Measurements from ENCODE around the gene MMP24.

The MMP24 gene

DNA sequence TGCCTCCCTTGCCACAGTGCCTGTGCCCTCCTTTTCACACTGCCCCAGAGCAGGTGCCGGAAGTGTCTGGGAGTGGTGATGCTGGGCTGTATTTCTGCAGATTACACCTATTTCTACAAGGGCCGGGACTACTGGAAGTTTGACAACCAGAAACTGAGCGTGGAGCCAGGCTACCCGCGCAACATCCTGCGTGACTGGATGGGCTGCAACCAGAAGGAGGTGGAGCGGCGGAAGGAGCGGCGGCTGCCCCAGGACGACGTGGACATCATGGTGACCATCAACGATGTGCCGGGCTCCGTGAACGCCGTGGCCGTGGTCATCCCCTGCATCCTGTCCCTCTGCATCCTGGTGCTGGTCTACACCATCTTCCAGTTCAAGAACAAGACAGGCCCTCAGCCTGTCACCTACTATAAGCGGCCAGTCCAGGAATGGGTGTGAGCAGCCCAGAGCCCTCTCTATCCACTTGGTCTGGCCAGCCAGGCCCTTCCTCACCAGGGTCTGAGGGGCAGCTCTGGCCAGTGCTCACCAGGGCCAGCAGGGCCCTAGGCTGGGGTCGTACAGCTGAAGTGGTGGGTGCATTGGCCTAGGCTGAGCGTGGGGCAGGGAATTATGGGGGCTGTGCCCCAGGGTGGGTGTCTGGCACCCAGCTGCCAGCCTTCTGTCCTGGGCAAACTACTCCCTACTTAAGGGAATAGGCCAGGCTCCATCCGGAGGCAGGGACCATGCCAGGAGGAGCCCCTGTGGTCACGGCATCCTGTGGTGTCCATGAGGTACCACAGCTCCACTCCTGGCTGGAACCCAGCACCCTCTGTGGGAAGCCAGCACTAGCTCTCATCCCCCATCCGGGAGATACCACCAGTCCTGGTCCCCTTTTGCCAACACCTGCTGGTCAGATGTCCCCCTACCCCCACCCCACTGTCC is 47.9 kb downstream of the MMP24 start:
- no peak overlapping the region for H4K91ac ChIP-seq (ENCODE audit: low read depth, low read length, poor library complexity)
- H3K9me3 ChIP-seq (replicated peaks in 1 of 2; ENCODE audit: control insufficient read depth in 2 of 2, insufficient read depth in 1 of 2, low read depth in 1 of 2, low read length in 2 of 2) = no peaks in the 10 kb centered on the region
- no peak overlapping the region for H3K18ac ChIP-seq (ENCODE audit: low read length)
- no peaks in the 10 kb centered on the region for H3K79me1 ChIP-seq (ENCODE audit: low read depth, low read length)
- H2BK120ac ChIP-seq (ENCODE audit: low read depth, low read length) = no peak overlapping the region
- H3K36me3 ChIP-seq (replicated peaks in 1 of 2; ENCODE audit: control insufficient read depth in 2 of 2, insufficient read depth in 2 of 2, low read length in 2 of 2) = peaks cover 13 to 36% of the 10 kb centered on the region in 2 donors
- no peak overlapping the region for H3K4me3 ChIP-seq (ENCODE audit: low read length in 2 of 2)
- H4K8ac ChIP-seq (ENCODE audit: low read depth, low read length) = no peak overlapping the region
- no peak overlapping the region for H2BK12ac ChIP-seq (ENCODE audit: low read length)
- no peak overlapping the region for H2AFZ ChIP-seq (ENCODE audit: low read length)
- WGBS, 2 donors (ENCODE audit: extremely low coverage in 2 of 2, insufficient read length in 2 of 2, insufficient replicate concordance in 1 of 2) = no CpG with 5 or more reads among the region's 24 CpGs
- H3K4ac ChIP-seq (ENCODE audit: low read length) = no peak overlapping the region
- H2BK15ac ChIP-seq (ENCODE audit: low read length) = no peak overlapping the region
- H3K9ac ChIP-seq (ENCODE audit: low read depth, low read length, poor library complexity) = peak overlapping the region; percentile 74
- no peak for DNase-seq (ENCODE audit: low spot score)
- peak overlapping the region; percentile 87 for H3K23ac ChIP-seq (ENCODE audit: low read depth, low read length, poor library complexity)
- no peak overlapping the region for H3K27ac ChIP-seq (replicated peaks; ENCODE audit: low read length)
- no peaks in the 10 kb centered on the region for H3K27me3 ChIP-seq (ENCODE audit: control insufficient read depth in 3 of 3, insufficient read depth in 3 of 3, low read depth in 1 of 3, low read length in 3 of 3)
- no peak overlapping the region for H3K14ac ChIP-seq (ENCODE audit: low read length)
- peaks cover 7% of the 10 kb centered on the region in 2 donors for H3K4me1 ChIP-seq (ENCODE audit: control insufficient read depth in 2 of 2, insufficient read depth in 1 of 2, low read depth in 1 of 2, low read length in 2 of 2)
- H3K4me2 ChIP-seq (ENCODE audit: insufficient read depth, low read length, poor library complexity, severe bottlenecking) = no peak overlapping the region
- H2AK5ac ChIP-seq (ENCODE audit: low read depth, low read length) = no peak overlapping the region
- H2BK5ac ChIP-seq (ENCODE audit: low read length) = no peak overlapping the region

DNA sequence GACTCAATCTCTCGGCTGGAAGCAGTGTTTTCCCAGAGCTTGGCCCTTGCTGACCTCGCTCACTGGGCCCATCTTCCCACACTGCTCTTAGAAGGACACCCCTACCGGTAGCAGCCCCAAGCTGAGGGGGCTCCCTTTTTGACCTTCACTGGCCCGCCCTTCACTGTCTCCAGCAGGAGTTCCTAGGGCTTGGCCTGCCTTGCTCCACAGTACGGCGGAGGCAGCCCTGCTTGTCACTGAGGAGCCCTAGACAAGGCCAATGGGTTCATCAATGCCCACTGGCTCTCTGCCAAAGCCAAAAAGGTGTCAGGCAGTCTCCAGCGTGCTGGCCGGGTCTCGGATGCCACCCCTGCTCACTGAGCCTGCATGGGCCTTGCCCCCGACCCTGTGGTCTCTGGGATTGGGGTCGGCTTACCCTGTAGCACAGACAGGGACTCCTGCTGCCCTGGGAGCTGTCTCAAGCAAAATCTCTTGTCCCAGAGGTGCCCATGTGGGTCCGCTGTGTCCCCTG is 49.3 kb downstream of the MMP24 start:
- no peak overlapping the region for H2AFZ ChIP-seq (ENCODE audit: low read length)
- no CpG with 5 or more reads among the region's 12 CpGs for WGBS, 2 donors (ENCODE audit: extremely low coverage in 2 of 2, insufficient read length in 2 of 2, insufficient replicate concordance in 1 of 2)
- no peaks in the 10 kb centered on the region for H3K27me3 ChIP-seq (ENCODE audit: control insufficient read depth in 3 of 3, insufficient read depth in 3 of 3, low read depth in 1 of 3, low read length in 3 of 3)
- H3K4me2 ChIP-seq (ENCODE audit: insufficient read depth, low read length, poor library complexity, severe bottlenecking) = no peak overlapping the region
- H2BK12ac ChIP-seq (ENCODE audit: low read length) = no peak overlapping the region
- peak overlapping the region; percentile 25 for H3K9ac ChIP-seq (ENCODE audit: low read depth, low read length, poor library complexity)
- peaks cover 25 to 50% of the 10 kb centered on the region in 2 donors for H3K36me3 ChIP-seq (replicated peaks in 1 of 2; ENCODE audit: control insufficient read depth in 2 of 2, insufficient read depth in 2 of 2, low read length in 2 of 2)
- no peaks in the 10 kb centered on the region for H3K9me3 ChIP-seq (replicated peaks in 1 of 2; ENCODE audit: control insufficient read depth in 2 of 2, insufficient read depth in 1 of 2, low read depth in 1 of 2, low read length in 2 of 2)
- H3K23ac ChIP-seq (ENCODE audit: low read depth, low read length, poor library complexity) = peak overlapping the region; percentile 60
- DNase-seq (ENCODE audit: low spot score) = no peak
- H3K27ac ChIP-seq (replicated peaks; ENCODE audit: low read length) = no peak overlapping the region
- no peak overlapping the region for H3K4me3 ChIP-seq (ENCODE audit: low read length in 2 of 2)
- H3K4me1 ChIP-seq (ENCODE audit: control insufficient read depth in 2 of 2, insufficient read depth in 1 of 2, low read depth in 1 of 2, low read length in 2 of 2) = peaks cover 6 to 7% of the 10 kb centered on the region in 2 donors
- H3K18ac ChIP-seq (ENCODE audit: low read length) = no peak overlapping the region
- H4K8ac ChIP-seq (ENCODE audit: low read depth, low read length) = peak overlapping the region; percentile 43
- peaks cover 1% of the 10 kb centered on the region for H3K79me1 ChIP-seq (ENCODE audit: low read depth, low read length)
- no peak overlapping the region for H2BK15ac ChIP-seq (ENCODE audit: low read length)
- no peak overlapping the region for H3K14ac ChIP-seq (ENCODE audit: low read length)
- H2BK5ac ChIP-seq (ENCODE audit: low read length) = no peak overlapping the region
- H3K4ac ChIP-seq (ENCODE audit: low read length) = no peak overlapping the region
- H2AK5ac ChIP-seq (ENCODE audit: low read depth, low read length) = no peak overlapping the region
- H4K91ac ChIP-seq (ENCODE audit: low read depth, low read length, poor library complexity) = no peak overlapping the region
- no peak overlapping the region for H2BK120ac ChIP-seq (ENCODE audit: low read depth, low read length)

DNA sequence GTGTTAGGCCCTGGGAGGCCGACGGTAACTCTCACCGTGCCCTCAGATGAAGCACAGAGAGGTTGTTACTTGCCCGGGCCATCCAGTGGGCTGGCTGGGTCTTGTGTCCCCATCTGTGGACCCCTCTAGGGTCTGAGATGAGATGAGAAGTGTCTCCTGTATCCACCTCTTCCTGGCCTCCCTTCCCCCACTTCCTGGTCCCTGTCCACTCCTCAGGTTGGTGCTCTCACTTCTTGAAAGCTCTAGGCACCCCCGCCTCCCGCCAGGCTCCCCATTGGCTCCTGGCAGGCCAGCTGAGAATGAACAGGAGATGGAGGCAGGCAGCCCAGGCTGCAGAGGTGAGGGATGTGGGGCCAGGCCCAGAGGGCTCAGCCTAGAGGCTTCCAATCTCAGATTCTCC is 49.9 kb downstream of the MMP24 start:
- Histone ChIP-seq H3K4me2 (ENCODE audit: insufficient read depth, low read length, poor library complexity, severe bottlenecking) (no peak overlapping the region), H3K18ac (ENCODE audit: low read length) (no peak overlapping the region), H3K4ac (ENCODE audit: low read length) (no peak overlapping the region), H2BK5ac (ENCODE audit: low read length) (no peak overlapping the region), H2BK12ac (ENCODE audit: low read length) (no peak overlapping the region), H3K9me3 (replicated peaks in 1 of 2; ENCODE audit: control insufficient read depth in 2 of 2, insufficient read depth in 1 of 2, low read depth in 1 of 2, low read length in 2 of 2) (no peaks in the 10 kb centered on the region), H3K9ac (ENCODE audit: low read depth, low read length, poor library complexity) (no peak overlapping the region), H3K27me3 (ENCODE audit: control insufficient read depth in 3 of 3, insufficient read depth in 3 of 3, low read depth in 1 of 3, low read length in 3 of 3) (no peaks in the 10 kb centered on the region), H2BK120ac (ENCODE audit: low read depth, low read length) (no peak overlapping the region), H3K4me3 (ENCODE audit: low read length in 2 of 2) (no peak overlapping the region), H3K79me1 (ENCODE audit: low read depth, low read length) (peaks cover 3% of the 10 kb centered on the region), H4K91ac (ENCODE audit: low read depth, low read length, poor library complexity) (no peak overlapping the region), H4K8ac (ENCODE audit: low read depth, low read length) (no peak overlapping the region), H2AK5ac (ENCODE audit: low read depth, low read length) (no peak overlapping the region), H3K4me1 (ENCODE audit: control insufficient read depth in 2 of 2, insufficient read depth in 1 of 2, low read depth in 1 of 2, low read length in 2 of 2) (peaks cover 6 to 7% of the 10 kb centered on the region in 2 donors), H3K14ac (ENCODE audit: low read length) (no peak overlapping the region), H3K27ac (replicated peaks; ENCODE audit: low read length) (no peak overlapping the region), H2AFZ (ENCODE audit: low read length) (no peak overlapping the region), H3K36me3 (replicated peaks in 1 of 2; ENCODE audit: control insufficient read depth in 2 of 2, insufficient read depth in 2 of 2, low read length in 2 of 2) (peaks cover 26 to 54% of the 10 kb centered on the region in 2 donors), H3K23ac (ENCODE audit: low read depth, low read length, poor library complexity) (no peak overlapping the region), H2BK15ac (ENCODE audit: low read length) (no peak overlapping the region)
- no peak for DNase-seq (ENCODE audit: low spot score)
- no CpG with 5 or more reads among the region's 6 CpGs for WGBS, 2 donors (ENCODE audit: extremely low coverage in 2 of 2, insufficient read length in 2 of 2, insufficient replicate concordance in 1 of 2)

DNA sequence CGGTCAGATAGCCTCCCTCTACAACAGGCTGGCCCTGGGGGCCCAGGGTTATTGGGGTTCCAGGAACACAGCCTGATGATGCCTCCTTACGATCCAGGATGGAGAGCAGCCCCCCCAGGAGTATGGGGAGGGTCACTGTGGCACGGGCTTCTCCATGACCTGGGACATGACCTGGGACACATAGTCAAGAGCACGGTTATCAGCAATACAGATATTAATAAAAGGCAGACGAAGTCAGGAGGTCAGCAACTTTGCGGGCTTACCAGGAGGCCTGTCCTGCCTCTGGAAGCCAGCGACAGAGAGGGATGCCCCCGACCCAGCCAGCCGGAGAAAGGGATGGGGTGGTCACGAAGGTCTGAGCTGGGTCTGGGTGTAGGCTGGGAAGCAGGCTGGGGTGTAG is 50.6 kb downstream of the MMP24 start:
- Histone ChIP-seq H3K27ac (replicated peaks; ENCODE audit: low read length) (peak overlapping the region; percentile 29), H2AK5ac (ENCODE audit: low read depth, low read length) (no peak overlapping the region), H3K9me3 (replicated peaks in 1 of 2; ENCODE audit: control insufficient read depth in 2 of 2, insufficient read depth in 1 of 2, low read depth in 1 of 2, low read length in 2 of 2) (no peaks in the 10 kb centered on the region), H3K36me3 (replicated peaks in 1 of 2; ENCODE audit: control insufficient read depth in 2 of 2, insufficient read depth in 2 of 2, low read length in 2 of 2) (peaks cover 26 to 59% of the 10 kb centered on the region in 2 donors), H3K23ac (ENCODE audit: low read depth, low read length, poor library complexity) (peak overlapping the region; percentile 92), H4K91ac (ENCODE audit: low read depth, low read length, poor library complexity) (no peak overlapping the region), H2BK15ac (ENCODE audit: low read length) (no peak overlapping the region), H3K4ac (ENCODE audit: low read length) (no peak overlapping the region), H3K18ac (ENCODE audit: low read length) (peak overlapping the region; percentile 84), H3K9ac (ENCODE audit: low read depth, low read length, poor library complexity) (peak overlapping the region; percentile 90), H3K4me1 (ENCODE audit: control insufficient read depth in 2 of 2, insufficient read depth in 1 of 2, low read depth in 1 of 2, low read length in 2 of 2) (peaks cover 6 to 7% of the 10 kb centered on the region in 2 donors), H3K4me2 (ENCODE audit: insufficient read depth, low read length, poor library complexity, severe bottlenecking) (peak overlapping the region; percentile 85), H3K27me3 (ENCODE audit: control insufficient read depth in 3 of 3, insufficient read depth in 3 of 3, low read depth in 1 of 3, low read length in 3 of 3) (no peaks in the 10 kb centered on the region), H3K79me1 (ENCODE audit: low read depth, low read length) (peaks cover 3% of the 10 kb centered on the region), H2AFZ (ENCODE audit: low read length) (peak overlapping the region; percentile 88), H2BK120ac (ENCODE audit: low read depth, low read length) (no peak overlapping the region), H2BK12ac (ENCODE audit: low read length) (no peak overlapping the region), H4K8ac (ENCODE audit: low read depth, low read length) (no peak overlapping the region), H2BK5ac (ENCODE audit: low read length) (no peak overlapping the region), H3K4me3 (ENCODE audit: low read length in 2 of 2) (peak overlapping the region; percentile 66 to 85), H3K14ac (ENCODE audit: low read length) (no peak overlapping the region)
- DNase-seq (ENCODE audit: low spot score) = no peak
- no CpG with 5 or more reads among the region's 10 CpGs for WGBS, 2 donors (ENCODE audit: extremely low coverage in 2 of 2, insufficient read length in 2 of 2, insufficient replicate concordance in 1 of 2)
